HG02623 (cell line): ENCODE results near the gene MAP4K2.

Source experiments
- ATAC-seq: cut with Tn5 transposase; IDR thresholded peaks from one replicate; pipeline ENCODE4 v1.9.1; 2021; ENCODE audit warnings: moderate library complexity; ENCODE audit not compliant: unreplicated experiment

Gene MAP4K2

DNA sequence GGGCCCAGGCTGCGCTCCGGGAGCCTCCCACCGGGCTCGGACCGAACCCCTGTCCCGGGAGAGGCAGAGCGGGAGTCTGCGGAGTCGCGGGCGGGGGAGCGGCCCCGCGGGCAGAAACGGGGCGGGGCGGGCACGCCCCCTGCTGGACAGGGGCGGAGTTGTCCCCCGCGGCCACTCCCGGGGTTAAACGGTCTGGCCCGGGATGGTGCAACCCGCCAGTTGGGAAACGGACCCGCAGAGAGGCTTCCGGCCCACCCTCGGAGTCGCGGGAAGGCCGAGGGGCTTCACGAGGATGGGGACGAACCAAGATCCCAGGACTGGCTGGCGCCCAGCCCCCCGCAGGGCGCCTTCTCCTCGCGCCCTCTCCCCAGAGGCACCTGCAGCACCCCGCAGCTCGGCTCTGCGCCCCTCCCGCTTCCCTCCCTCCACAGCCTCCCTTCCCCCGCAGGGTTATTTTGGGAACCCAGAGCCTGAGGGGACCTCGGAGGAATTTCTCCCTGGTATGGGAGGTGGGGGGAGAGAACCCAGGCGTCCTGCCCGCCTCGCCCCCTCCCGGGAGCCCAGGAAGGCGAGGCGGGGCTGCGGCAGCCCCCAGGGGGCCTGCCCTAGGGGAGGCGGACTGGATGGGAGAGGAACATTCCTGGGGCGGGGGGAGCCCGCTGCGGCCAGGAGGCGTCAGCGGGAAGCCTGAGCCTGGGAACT lies 60.0 kb downstream of the MAP4K2 start:
- ATAC-seq = no peak

- no peak for ATAC-seq
Measured at GRCh38 chr11:64742087-64742888, 60.7 kb downstream of the MAP4K2 start.

DNA sequence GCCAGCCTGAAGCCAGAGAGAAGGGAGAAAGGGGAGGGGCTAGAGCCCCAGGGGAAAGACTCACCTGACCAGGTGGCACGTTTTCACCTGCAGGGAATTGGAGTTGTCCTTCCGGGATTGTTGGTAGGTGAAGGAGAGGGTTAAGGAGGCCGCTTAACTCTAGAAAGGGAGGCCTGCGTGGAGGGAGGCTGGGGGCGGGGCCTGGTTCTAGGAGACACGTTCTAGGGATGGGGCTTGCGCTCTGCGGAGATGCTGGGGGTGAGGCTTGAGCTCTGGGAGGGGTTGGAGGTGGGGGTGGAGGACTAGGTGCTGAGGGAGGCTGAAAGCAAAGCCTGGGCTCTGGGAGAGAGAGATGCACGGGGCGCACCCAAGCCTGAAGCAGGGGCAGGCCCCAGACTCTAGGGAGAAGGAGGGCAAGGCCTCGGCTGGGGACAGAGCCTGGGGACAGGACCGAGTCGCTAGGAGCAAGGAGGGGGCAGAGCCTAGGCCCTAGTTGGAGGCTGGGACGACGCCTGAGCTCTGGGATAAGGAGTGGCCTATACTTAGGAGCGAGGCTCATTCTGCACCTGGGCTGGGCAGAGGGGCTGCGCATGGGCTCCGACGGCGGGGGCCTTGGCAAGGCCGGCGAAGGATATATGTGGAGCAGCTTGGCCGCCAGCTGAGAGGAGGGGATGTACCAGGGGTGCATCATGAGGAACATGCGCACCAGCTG lies 61.5 kb downstream of the MAP4K2 start:
- ATAC-seq = no peak

DNA sequence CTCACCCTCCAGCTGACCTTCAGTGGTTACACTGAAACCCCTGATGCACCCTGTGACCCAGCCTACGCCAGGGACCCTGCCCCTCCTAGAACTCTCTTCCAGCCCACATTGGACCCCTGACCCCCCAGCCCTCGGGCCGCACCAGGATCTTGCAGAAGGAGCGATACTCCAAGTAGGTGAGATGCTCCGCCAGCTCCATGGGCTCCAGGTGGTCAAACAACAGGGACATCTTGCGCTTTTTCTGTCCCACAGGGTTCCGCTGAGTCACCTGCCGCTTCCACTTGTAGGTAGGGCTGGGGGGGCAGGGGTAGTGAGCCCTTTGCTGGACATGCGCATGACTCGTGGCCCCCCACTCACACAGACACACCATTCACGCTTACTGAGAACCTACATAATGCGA lies 63.1 kb downstream of the MAP4K2 start:
- ATAC-seq = no peak

- no peak for ATAC-seq
Measured at GRCh38 chr11:64736654-64737053, 66.4 kb downstream of the MAP4K2 start.

DNA sequence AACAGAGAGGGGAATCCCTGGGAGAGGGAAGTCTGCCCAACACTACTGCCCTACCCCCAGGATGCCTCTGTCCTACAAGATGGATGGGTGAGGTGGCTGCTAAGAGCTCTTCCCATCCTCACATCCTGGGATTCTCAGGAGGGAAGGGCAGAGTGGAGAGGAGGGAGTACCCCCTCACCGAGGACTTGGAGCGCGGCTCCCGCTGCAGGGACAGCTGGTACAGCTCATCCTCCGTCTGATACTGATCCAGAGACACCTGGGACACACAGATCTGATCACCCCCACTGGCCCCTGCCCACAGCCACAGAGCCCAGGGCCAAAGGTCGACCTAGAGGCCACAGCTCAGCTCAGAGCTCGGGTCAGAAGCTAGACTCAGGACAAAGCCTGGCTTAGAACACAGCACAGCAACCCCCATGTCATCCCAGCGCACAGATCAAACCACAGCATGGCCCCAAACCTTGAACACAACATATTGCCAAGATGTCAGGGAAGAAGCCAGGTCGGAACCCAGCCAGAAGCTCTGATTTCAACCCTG lies 67.2 kb downstream of the MAP4K2 start:
- ATAC-seq = no peak
